RKO (cell line): Measurements from ENCODE around the gene BRINP1.
A peak's percentile ranks its signal among the peaks of the same experiment; 100 is the strongest.

ENCODE experiments used
- DNase-seq: peaks from one replicate; pipeline ENCODE4 v3.0.0-alpha.2; 2016; ENCODE audit warnings: low spot score

The BRINP1 gene

GRCh38 chr9:119368681-119369581 lies at the start of gene BRINP1:
BRINP1 (minus strand) TSS chr9:119369435; CDS start chr9:119313355, 56,080 bp downstream.
- DNase-seq = no peak

- peak; percentile 5 for DNase-seq
Measured at GRCh38 chr9:119418721-119419120, 49.5 kb upstream of the BRINP1 start.

- DNase-seq = no peak
Measured at GRCh38 chr9:119416793-119417192, 47.6 kb upstream of the BRINP1 start.

GRCh38 chr9:119412399-119412798 lies 43.2 kb upstream of the BRINP1 start:
- no peak for DNase-seq

GRCh38 chr9:119409552-119409951 lies 40.3 kb upstream of the BRINP1 start:
- no peak for DNase-seq

- DNase-seq = no peak
Measured at GRCh38 chr9:119400606-119401005, 31.4 kb upstream of the BRINP1 start.

GRCh38 chr9:119398350-119398749 lies 29.1 kb upstream of the BRINP1 start:
- DNase-seq = no peak

GRCh38 chr9:119391878-119392277 lies 22.6 kb upstream of the BRINP1 start:
- DNase-seq = no peak

GRCh38 chr9:119375892-119376291 lies 6.7 kb upstream of the BRINP1 start:
- peak; percentile 63 for DNase-seq

- no peak for DNase-seq
Measured at GRCh38 chr9:119372951-119373350, 3.7 kb upstream of the BRINP1 start.

GRCh38 chr9:119370816-119371215 lies 1.6 kb upstream of the BRINP1 start:
- DNase-seq = peak; percentile 38

GRCh38 chr9:119369680-119370366 lies 588 bp upstream of the BRINP1 start:
- DNase-seq = no peak

- no peak for DNase-seq
Measured at GRCh38 chr9:119368179-119368578, 1.1 kb downstream of the BRINP1 start.

GRCh38 chr9:119367683-119368075 lies 1.6 kb downstream of the BRINP1 start:
- DNase-seq = no peak

GRCh38 chr9:119366909-119367682 lies 2.1 kb downstream of the BRINP1 start:
- DNase-seq = no peak

- peak; percentile 43 for DNase-seq
Measured at GRCh38 chr9:119365291-119366027, 3.8 kb downstream of the BRINP1 start.

- DNase-seq = no peak
Measured at GRCh38 chr9:119360237-119360636, 9.0 kb downstream of the BRINP1 start.

GRCh38 chr9:119357336-119358096 lies 11.7 kb downstream of the BRINP1 start:
- DNase-seq = no peak

- DNase-seq = no peak
Measured at GRCh38 chr9:119349351-119349825, 19.8 kb downstream of the BRINP1 start.

- DNase-seq = no peak
Measured at GRCh38 chr9:119343059-119343990, 25.9 kb downstream of the BRINP1 start.
